GM19438 (cell line): ENCODE data around the gene SLC6A7.

Experiments
- ATAC-seq: cut with Tn5 transposase; IDR thresholded peaks from one replicate; pipeline ENCODE4 v1.9.1; 2021; ENCODE audit warnings: low read depth; ENCODE audit not compliant: unreplicated experiment

Gene SLC6A7

GRCh38 chr5:150254774-150255173 lies 64.9 kb downstream of the SLC6A7 start:
- ATAC-seq, result no peak

GRCh38 chr5:150255659-150256409 lies 66.0 kb downstream of the SLC6A7 start:
- ATAC-seq, result no peak

- ATAC-seq, result no peak
Observed at GRCh38 chr5:150256410-150257064, 66.7 kb downstream of the SLC6A7 start.

- ATAC-seq, result no peak
Observed at GRCh38 chr5:150257424-150257823, 67.6 kb downstream of the SLC6A7 start.

- no peak for ATAC-seq
Observed at GRCh38 chr5:150258130-150258529, 68.3 kb downstream of the SLC6A7 start.
